ENCODE measurements around the gene DOLPP1. TPM values are rescaled to one million over a fixed set of nuclear protein-coding genes. Genes with fewer than 3 reads are reported as not detected.

Gene DOLPP1
- total RNA-seq, 1 experiment from 2014 or later: 18.5 TPM

- Mint-ChIP-seq H3K9me3 (ENCODE audit: unreplicated experiment) (no peaks in the 10 kb centered on the region), H3K4me1 (ENCODE audit: insufficient read depth, unreplicated experiment) (no peaks in the 10 kb centered on the region), H3K36me3 (ENCODE audit: insufficient read depth, unreplicated experiment) (peaks cover 5% of the 10 kb centered on the region), H3K27me3 (ENCODE audit: insufficient read depth, unreplicated experiment) (no peaks in the 10 kb centered on the region), H3K4me3 (ENCODE audit: unreplicated experiment) (no peak overlapping the region), H3K27ac (ENCODE audit: low read depth, unreplicated experiment) (no peak overlapping the region)
- no peak for TF ChIP-seq CTCF (IDR thresholded peaks at IDR 0.05; ENCODE audit: unreplicated experiment)
- BruUV-seq (replicated peaks): no TSS peak
- ChIA-PET CTCF (interaction anchor here (0.5 to 2.6 kb wide), 5 partner anchors 12 to 1539 kb away, joined by 3 to 9 read pairs (median 3); no protein-coding TSS in a partner anchor), POLR2A (interaction anchor here (1.2 kb wide), 1 partner anchor 23 kb away, joined by 6 read pairs; the partner anchor contains the start of gene DOLPP1)
- intact Hi-C loops (cut with micrococcal nuclease): no loop called here
- DNase-seq (ENCODE audit: unreplicated experiment): no peak
Observed at GRCh38 chr9:129103595-129103965, 22.7 kb downstream of the DOLPP1 start.

GRCh38 chr9:129104051-129104450 lies 23.1 kb downstream of the DOLPP1 start:
- ChIA-PET POLR2A (interaction anchor here (1.2 kb wide), 1 partner anchor 23 kb away, joined by 6 read pairs; the partner anchor contains the start of gene DOLPP1), CTCF (interaction anchor here (0.5 to 2.6 kb wide), 5 partner anchors 11 to 1539 kb away, joined by 3 to 9 read pairs (median 3); no protein-coding TSS in a partner anchor)
- Mint-ChIP-seq H3K4me1 (ENCODE audit: insufficient read depth, unreplicated experiment) (no peaks in the 10 kb centered on the region), H3K27ac (ENCODE audit: low read depth, unreplicated experiment) (no peak overlapping the region), H3K9me3 (ENCODE audit: unreplicated experiment) (no peaks in the 10 kb centered on the region), H3K36me3 (ENCODE audit: insufficient read depth, unreplicated experiment) (peaks cover 5% of the 10 kb centered on the region), H3K27me3 (ENCODE audit: insufficient read depth, unreplicated experiment) (no peaks in the 10 kb centered on the region), H3K4me3 (ENCODE audit: unreplicated experiment) (no peak overlapping the region)
- intact Hi-C loops (cut with micrococcal nuclease): no loop called here
- DNase-seq (ENCODE audit: unreplicated experiment): no peak
- no peak for TF ChIP-seq CTCF (IDR thresholded peaks at IDR 0.05; ENCODE audit: unreplicated experiment)
- BruUV-seq (replicated peaks): no TSS peak

GRCh38 chr9:129105857-129106694 lies 25.2 kb downstream of the DOLPP1 start:
- ChIA-PET CTCF (interaction anchor here (0.6 kb wide), 2 partner anchors 100 to 631 kb away, joined by 3 read pairs; no protein-coding TSS in a partner anchor), POLR2A (no interaction called here)
- H3K4me3 Mint-ChIP-seq (ENCODE audit: unreplicated experiment): no peak overlapping the region

More at GRCh38 chr9:129105857-129106694, 25.2 kb downstream of the DOLPP1 start:
- intact Hi-C loops (cut with micrococcal nuclease): no loop called here
- Mint-ChIP-seq H3K36me3 (ENCODE audit: insufficient read depth, unreplicated experiment) (peaks cover 5% of the 10 kb centered on the region), H3K27ac (ENCODE audit: low read depth, unreplicated experiment) (no peak overlapping the region), H3K9me3 (ENCODE audit: unreplicated experiment) (no peaks in the 10 kb centered on the region), H3K27me3 (ENCODE audit: insufficient read depth, unreplicated experiment) (no peaks in the 10 kb centered on the region), H3K4me1 (ENCODE audit: insufficient read depth, unreplicated experiment) (peaks cover 9% of the 10 kb centered on the region)
- no peak for DNase-seq (ENCODE audit: unreplicated experiment)
- BruUV-seq (replicated peaks): no TSS peak
- TF ChIP-seq CTCF (IDR thresholded peaks at IDR 0.05; ENCODE audit: unreplicated experiment): no peak
